Neural crest cell (in vitro differentiated cells): ENCODE measurements around the gene FCSK. TPM values are rescaled to one million over a fixed set of nuclear protein-coding genes. Genes with fewer than 3 reads are reported as not detected.

Source experiments
- DNase-seq: peaks from one replicate; pipeline ENCODE4 v3.0.0; 2021; ENCODE audit warnings: low read depth, mixed read lengths, low spot score
- H3K27ac Mint-ChIP-seq: one replicate; pipeline ENCODE4 v1.8.0; 2021; ENCODE audit warnings: mild to moderate bottlenecking, mixed read lengths; ENCODE audit not compliant: unreplicated experiment
- H3K27me3 Mint-ChIP-seq: 2 replicates; pipeline ENCODE4 v1.8.0; 2021; ENCODE audit warnings: low read depth, mild to moderate bottlenecking, mixed read lengths
- H3K36me3 Mint-ChIP-seq: 2 replicates; pipeline ENCODE4 v1.8.0; 2021; ENCODE audit warnings: low read depth, mild to moderate bottlenecking, mixed read lengths
- H3K4me1 Mint-ChIP-seq: 2 replicates; pipeline ENCODE4 v1.8.0; 2021; ENCODE audit warnings: mixed read lengths
- H3K4me3 Mint-ChIP-seq: one replicate; pipeline ENCODE4 v1.8.0; 2021; ENCODE audit warnings: mild to moderate bottlenecking, mixed read lengths
- H3K9me3 Mint-ChIP-seq: 2 replicates; pipeline ENCODE4 v1.8.0; 2021; ENCODE audit warnings: mixed read lengths
- CTCF ChIP-seq: fragments of 200-600 bp; sonication (generic); conservative IDR thresholded peaks from 2 replicates; pipeline ENCODE4 v1.5.0; 2021; ENCODE audit warnings: antibody characterized with exemption, mild to moderate bottlenecking
- total RNA-seq: library from RNA; stranded (reverse); gene quantifications from 2 replicates; pipeline ENCODE4 v1.2.1, GENCODE V29; 2021

Gene FCSK
- total RNA-seq, 1 donor from 2014 or later = 14.8 TPM

- Mint-ChIP-seq H3K27ac (no peak overlapping the region), H3K36me3 (peaks cover 2% of the 10 kb centered on the region), H3K4me1 (no peaks in the 10 kb centered on the region), H3K27me3 (no peaks in the 10 kb centered on the region), H3K4me3 (no peak overlapping the region), H3K9me3 (no peaks in the 10 kb centered on the region)
- TF ChIP-seq CTCF = no peak
- no peak for DNase-seq
Observed at GRCh38 chr16:70510216-70510615, 55.8 kb downstream of the FCSK start.

- DNase-seq = no peak
- no peak overlapping the region for H3K4me3 Mint-ChIP-seq
- no peak for TF ChIP-seq CTCF
- peak overlapping the region; percentile 78 for H3K27ac Mint-ChIP-seq
- H3K27me3 Mint-ChIP-seq = no peaks in the 10 kb centered on the region
- H3K4me1 Mint-ChIP-seq = no peaks in the 10 kb centered on the region
- peaks cover 5% of the 10 kb centered on the region for H3K36me3 Mint-ChIP-seq
- H3K9me3 Mint-ChIP-seq = no peaks in the 10 kb centered on the region
Observed at GRCh38 chr16:70511833-70512232, 57.4 kb downstream of the FCSK start.

GRCh38 chr16:70512456-70512855, 58.1 kb downstream of the FCSK start:
- H3K27me3 Mint-ChIP-seq = no peaks in the 10 kb centered on the region
- H3K4me3 Mint-ChIP-seq = no peak overlapping the region
- H3K27ac Mint-ChIP-seq = no peak overlapping the region
- DNase-seq = no peak
- no peaks in the 10 kb centered on the region for H3K4me1 Mint-ChIP-seq
- no peaks in the 10 kb centered on the region for H3K9me3 Mint-ChIP-seq
- H3K36me3 Mint-ChIP-seq = peaks cover 7% of the 10 kb centered on the region
- no peak for TF ChIP-seq CTCF

GRCh38 chr16:70520612-70521297, 66.4 kb downstream of the FCSK start:
- Mint-ChIP-seq H3K27me3 (no peaks in the 10 kb centered on the region), H3K27ac (no peak overlapping the region), H3K4me1 (peaks cover 28% of the 10 kb centered on the region), H3K36me3 (peaks cover 11% of the 10 kb centered on the region), H3K9me3 (no peaks in the 10 kb centered on the region), H3K4me3 (peak overlapping the region; percentile 68)
- no peak for TF ChIP-seq CTCF
- DNase-seq = no peak

GRCh38 chr16:70522216-70523075, 68.1 kb downstream of the FCSK start:
- no peak for TF ChIP-seq CTCF
- H3K9me3 Mint-ChIP-seq = no peaks in the 10 kb centered on the region
- DNase-seq = no peak
- peaks cover 44% of the 10 kb centered on the region for H3K4me1 Mint-ChIP-seq
- no peaks in the 10 kb centered on the region for H3K27me3 Mint-ChIP-seq
- peak overlapping the region; percentile 100 for H3K27ac Mint-ChIP-seq
- peak overlapping the region; percentile 97 for H3K4me3 Mint-ChIP-seq
- H3K36me3 Mint-ChIP-seq = peaks cover 18% of the 10 kb centered on the region
